ENCODE results near the gene STK17B.
"Not testable (repeated sequence)": the region's sequence is repeated elsewhere in the genome, so short reads cannot be mapped to it uniquely, and the experiment has no call there.

Gene STK17B

DNA sequence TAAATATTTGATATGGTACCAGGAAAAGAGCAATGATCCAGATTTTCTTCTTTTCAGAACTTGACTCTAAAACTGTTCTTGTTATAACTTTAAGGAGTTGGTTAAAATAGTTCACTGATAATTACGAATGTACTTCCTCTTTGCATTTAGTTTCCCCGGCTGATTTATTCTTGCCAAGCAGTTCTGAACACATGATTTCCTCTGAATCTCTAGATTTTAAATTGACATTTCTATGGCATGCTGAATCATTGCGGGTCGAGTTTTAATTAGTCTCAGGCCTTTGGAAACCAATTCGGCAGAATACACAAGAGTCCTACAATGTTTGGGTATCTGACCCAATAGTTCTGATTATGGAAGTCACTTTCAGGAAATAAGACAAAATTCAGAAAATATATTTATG is 65.4 kb downstream of the STK17B start:
- DNase-seq = peak; percentile 22 to 46

DNA sequence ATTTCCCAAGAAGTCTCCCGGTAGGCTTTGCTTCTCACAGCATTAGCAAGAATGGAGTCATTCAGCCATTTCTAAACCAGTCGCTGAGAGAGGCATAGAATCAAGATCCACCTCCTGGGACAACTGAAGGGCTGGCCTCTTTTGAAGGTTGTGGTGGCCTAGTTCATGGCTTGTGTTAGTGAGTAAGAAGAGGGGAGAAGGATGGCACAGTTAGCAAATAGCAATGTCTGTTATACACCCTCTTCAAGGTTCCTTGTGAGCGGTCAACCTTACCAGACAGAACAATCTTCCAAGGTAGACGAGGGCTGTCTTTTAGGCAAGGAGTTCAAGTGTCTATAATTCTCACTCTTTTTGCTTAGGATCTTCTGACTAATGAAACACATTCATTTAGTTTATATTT is 67.3 kb downstream of the STK17B start:
- DNase-seq = no peak

DNA sequence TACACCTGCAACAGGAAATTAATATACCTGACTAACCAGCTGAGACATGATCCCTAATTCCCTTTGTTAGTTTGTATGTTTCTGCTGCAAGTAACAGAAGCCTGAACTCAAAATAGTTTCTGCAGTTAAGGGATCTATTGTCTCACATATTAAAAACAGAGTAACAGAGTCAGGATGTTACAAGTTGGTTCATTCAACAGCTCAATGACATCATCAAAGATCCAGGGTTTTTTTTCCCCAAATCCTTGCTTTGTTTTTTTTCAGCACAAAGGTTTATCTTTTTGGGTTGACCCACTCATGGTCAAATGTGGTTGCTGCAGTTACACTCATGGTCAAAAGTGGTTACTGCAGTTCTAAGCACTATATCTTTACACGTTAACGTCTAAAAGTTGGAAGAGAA is 67.8 kb downstream of the STK17B start:
- no peak for DNase-seq

DNA sequence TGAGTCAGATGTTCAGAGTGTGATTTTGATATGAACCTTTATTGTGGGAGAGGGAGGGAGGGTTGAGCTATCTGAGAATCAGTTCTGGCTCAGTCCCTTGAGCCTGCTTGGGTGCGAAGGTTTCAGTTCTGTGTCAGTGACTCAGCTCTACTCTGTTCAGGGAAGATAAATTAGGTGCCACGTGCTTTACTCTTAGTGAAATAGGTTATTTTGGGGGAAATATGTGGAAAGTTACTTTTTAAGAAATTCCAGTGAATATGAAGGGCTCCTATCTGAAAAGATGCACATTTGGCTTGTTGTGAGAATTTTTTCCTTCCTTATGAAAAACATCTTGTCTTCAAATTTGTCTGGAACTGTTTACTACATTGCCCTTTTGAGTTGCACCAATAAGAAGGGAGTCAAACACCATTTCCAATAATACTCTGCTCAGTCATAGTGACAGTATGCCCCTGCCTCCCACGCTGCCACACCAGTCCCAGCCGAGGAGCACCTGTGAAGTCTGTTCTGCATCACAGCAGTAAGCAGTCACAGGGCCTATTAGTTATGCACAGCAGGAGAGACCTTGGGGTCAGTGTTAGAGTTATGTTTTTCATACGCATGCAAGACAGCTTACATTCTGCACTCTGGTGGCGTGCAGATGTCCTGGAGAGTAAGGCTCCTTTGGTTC is 69.9 kb downstream of the STK17B start:
- no peak for DNase-seq

GRCh38 chr2:196099916-196100315 is 71.5 kb downstream of the STK17B start:
- DNase-seq = no peak

DNA sequence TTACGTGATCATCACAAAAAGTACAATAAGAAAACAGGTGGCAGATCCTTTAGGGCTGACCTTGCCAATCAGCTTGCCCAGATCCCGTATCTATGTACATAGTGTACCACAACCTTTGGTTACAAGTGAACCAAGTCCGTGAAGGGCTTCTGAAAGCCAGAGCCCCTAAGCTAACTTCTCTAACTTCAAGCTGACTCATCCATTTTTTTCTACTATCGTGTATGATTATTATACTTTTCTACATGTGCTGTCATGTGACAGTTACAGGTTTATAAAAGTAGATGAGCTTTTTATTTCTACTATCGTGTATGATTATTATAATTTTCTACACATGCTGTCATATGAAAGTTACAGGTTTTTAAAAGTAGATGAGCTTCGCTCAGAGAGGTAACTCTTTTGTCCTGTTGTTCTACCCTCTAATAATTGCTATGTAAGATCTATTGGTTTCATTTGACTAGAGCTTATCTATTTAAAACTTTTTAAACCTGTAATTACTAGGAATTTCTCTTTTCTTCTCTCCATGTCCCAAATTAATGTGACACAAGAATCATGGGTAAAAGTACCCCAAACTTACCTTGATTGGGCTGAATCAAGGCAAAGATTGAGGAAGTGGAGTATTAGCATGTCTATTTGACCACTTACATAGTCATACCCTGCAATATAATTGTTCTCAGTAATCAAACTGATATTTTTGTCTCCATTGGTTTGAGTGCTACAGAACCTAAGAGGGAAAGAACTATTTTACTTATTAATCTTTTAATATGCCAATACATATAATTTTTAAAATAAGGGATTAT is 73.3 kb downstream of the STK17B start:
- no peak for DNase-seq

GRCh38 chr2:196096982-196097745 is 74.2 kb downstream of the STK17B start:
- DNase-seq = no peak

- no peak for DNase-seq
Observed at GRCh38 chr2:196096264-196096663, 75.1 kb downstream of the STK17B start.

DNA sequence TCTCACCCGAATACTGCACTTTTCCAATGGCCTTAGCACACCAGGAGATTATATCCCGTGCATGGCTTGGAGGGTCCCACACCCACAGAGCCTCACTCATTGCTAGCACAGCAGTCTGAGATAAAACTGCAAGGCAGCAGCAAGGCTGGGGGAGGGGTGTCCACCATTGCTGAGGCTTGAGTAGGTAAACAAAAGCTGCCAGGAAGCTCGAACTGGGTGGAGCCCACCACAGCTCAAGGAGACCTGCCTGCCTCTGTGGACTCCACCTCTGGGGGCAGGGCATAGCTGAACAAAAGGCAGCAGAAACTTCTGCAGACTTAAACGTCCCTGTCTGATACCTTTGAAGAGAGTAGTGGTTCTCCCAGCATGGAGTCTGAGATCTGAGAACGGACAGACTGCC is 81.9 kb downstream of the STK17B start:
- DNase-seq = not testable (repeated sequence)

- peak; percentile 49 to 59 for DNase-seq
Observed at GRCh38 chr2:196088203-196088602, 83.2 kb downstream of the STK17B start.

DNA sequence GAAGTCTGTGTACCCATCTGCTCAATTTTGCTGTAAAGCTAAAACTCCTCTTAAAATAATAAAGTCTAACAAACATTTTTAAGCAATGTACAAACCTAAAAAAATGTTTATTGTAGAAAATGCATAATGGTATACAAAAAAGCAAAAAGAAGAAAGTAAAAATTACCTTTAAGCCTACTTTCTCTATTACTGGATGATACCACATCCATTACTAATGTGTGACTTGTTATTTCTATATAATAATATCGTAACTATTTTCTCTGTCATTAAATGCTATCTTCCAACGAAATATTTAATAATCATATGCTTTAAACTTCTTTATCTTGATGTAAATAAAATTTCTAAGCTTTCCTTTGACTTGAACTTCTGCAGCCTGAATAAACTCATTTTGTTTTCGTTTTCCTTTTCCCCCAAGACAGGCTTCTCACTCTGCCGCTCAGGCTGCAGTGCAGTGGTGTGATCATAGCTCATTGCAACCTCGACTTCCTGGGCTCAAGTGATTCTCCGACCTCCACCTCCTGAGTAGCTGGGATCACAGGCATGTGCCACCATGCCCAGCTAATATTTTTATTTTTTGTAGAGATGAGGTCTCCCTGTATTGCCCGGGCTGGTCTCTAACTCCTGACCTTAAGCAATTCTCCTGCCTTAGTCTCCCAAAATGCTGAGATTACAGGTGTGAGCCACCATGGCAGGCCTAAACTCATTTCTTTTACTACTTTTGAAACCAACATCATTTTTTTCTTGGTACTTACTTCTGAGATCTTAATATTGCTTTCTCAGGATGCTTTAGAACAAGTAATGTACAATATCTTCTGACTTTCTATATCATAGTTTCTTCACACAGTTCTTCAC is 84.6 kb downstream of the STK17B start:
- DNase-seq = no peak

GRCh38 chr2:196083601-196084000 is 87.8 kb downstream of the STK17B start:
- DNase-seq = no peak

All from AML-193 (cell line).